GM12878 (cell line): Measurements from ENCODE around the gene COL11A1. TPM values are rescaled to one million over a fixed set of nuclear protein-coding genes. Genes with fewer than 3 reads are reported as not detected.

Experiments used
- ATAC-seq: fragments of 200-7000 bp; cut with Tn5 transposase; 3 replicates; pipeline ENCODE4 v1.9.1; 2020; ENCODE audit warnings: mild to moderate bottlenecking, moderate library complexity
- BruUV-seq: library from RNA; stranded (reverse); fragments of 400-500 nt; replicated peaks from 2 replicates; lab custom pipeline; 2021; lab: Mats Ljungman, UMichigan
- CTCF ChIA-PET: fragments of 300-600 bp; sonication (Branson Sonifier 250); formaldehyde crosslinking; extraction: SDS; loops from one replicate; lab custom pipeline; 2021; ENCODE audit warnings: inconsistent platforms; lab: Yijun Ruan, JAX
- POLR2A ChIA-PET: fragments of 350-600 bp; formaldehyde crosslinking; extraction: SDS; loops from one replicate; lab custom pipeline; 2021; ENCODE audit warnings: inconsistent platforms; lab: Charles Lee
- RAD21 ChIA-PET: fragments of 300-600 bp; sonication (Branson Sonifier 250); formaldehyde crosslinking; loops from one replicate; lab custom pipeline; 2023; ENCODE audit warnings: antibody characterized with exemption; ENCODE audit not compliant: unreplicated experiment; lab: Charles Lee
- SMC1A ChIA-PET: fragments of 300-600 bp; sonication (Branson Sonifier 250); formaldehyde crosslinking; loops from one replicate; lab custom pipeline; 2023; ENCODE audit not compliant: unreplicated experiment, uncharacterized antibody; lab: Charles Lee
- DNase-seq: peaks from one replicate; pipeline ENCODE4 v3.0.0-alpha.2; 2011; ENCODE audit warnings: low read depth, low spot score
- FAIRE-seq: peaks from 3 replicates; lab custom pipeline; 2011; peaks lifted over from hg19 to GRCh38; lab: Jason Lieb, UNC
- H2AFZ ChIP-seq: 2 replicates; pipeline ENCODE4 v1.6.0; 2011; ENCODE audit warnings: low read depth, low read length, control low read depth; ENCODE audit not compliant: control insufficient read depth
- H3K27ac ChIP-seq: 2 replicates; pipeline ENCODE4 v1.5.1; 2011; ENCODE audit warnings: control low read depth; ENCODE audit not compliant: control insufficient read depth, insufficient read depth
- H3K27me3 ChIP-seq, 2 experiments: replicated peaks in 1 of 2; 2 replicates each; pipeline versions ENCODE4 v1.6.0 to v1.6.1; 2011; ENCODE audit warnings: low read length in 1 of 2; ENCODE audit not compliant: control insufficient read depth in 2 of 2, insufficient read depth in 2 of 2
- H3K36me3 ChIP-seq, 2 experiments: 2 replicates each; pipeline ENCODE4 v1.5.1; 2011; ENCODE audit warnings: low read length in 1 of 2; ENCODE audit not compliant: control insufficient read depth in 2 of 2, insufficient read depth in 2 of 2
- H3K4me1 ChIP-seq: 2 replicates; pipeline ENCODE4 v1.6.1; 2011; ENCODE audit warnings: mild to moderate bottlenecking, low read length, moderate library complexity, mixed read lengths; ENCODE audit not compliant: control insufficient read depth, insufficient read depth
- H3K4me2 ChIP-seq: 2 replicates; pipeline ENCODE4 v1.6.0; 2011; ENCODE audit warnings: control low read depth; ENCODE audit not compliant: control insufficient read depth, insufficient read depth
- H3K4me3 ChIP-seq: fragments of 200-600 bp; sonication (generic); 2 replicates; pipeline ENCODE4 v1.5.1; 2016
- H3K79me2 ChIP-seq: 2 replicates; pipeline ENCODE4 v1.6.0; 2011; ENCODE audit warnings: low read length; ENCODE audit not compliant: control insufficient read depth, insufficient read depth
- H3K9ac ChIP-seq: 2 replicates; pipeline ENCODE4 v1.8.0; 2011; ENCODE audit warnings: low read length, control low read depth, mixed read lengths; ENCODE audit not compliant: control insufficient read depth, insufficient read depth
- H3K9me3 ChIP-seq: replicated peaks from 3 replicates; pipeline ENCODE4 v1.5.1; 2011; ENCODE audit warnings: mild to moderate bottlenecking, low read length; ENCODE audit not compliant: control insufficient read depth, insufficient read depth
- H4K20me1 ChIP-seq: 2 replicates; pipeline ENCODE4 v1.6.0; 2011; ENCODE audit not compliant: control insufficient read depth, insufficient read depth
- BACH1 ChIP-seq: fragments of 450-650 bp; IDR thresholded peaks from 2 replicates; pipeline ENCODE4 v1.6.1; 2017; ENCODE audit warnings: mild to moderate bottlenecking, borderline replicate concordance
- CEBPB ChIP-seq, 2 experiments: fragments of 150-350 bp in 1 of 2; IDR thresholded peaks; 2 replicates each; pipeline ENCODE4 v1.6.1; 2012 to 2014; ENCODE audit warnings: low read depth in 2 of 2, low read length in 2 of 2, borderline replicate concordance in 1 of 2, inconsistent platforms in 1 of 2
- GATAD2B ChIP-seq: fragments of 450-650 bp; conservative IDR thresholded peaks from 2 replicates; pipeline ENCODE4 v1.6.1; 2017; ENCODE audit warnings: low read depth, mild to moderate bottlenecking, moderate library complexity
- NFXL1 ChIP-seq: fragments of 450-650 bp; IDR thresholded peaks from 2 replicates; pipeline ENCODE4 v1.6.1; 2017; ENCODE audit warnings: antibody characterized with exemption, mild to moderate bottlenecking, borderline replicate concordance
- POU2F2 ChIP-seq: IDR thresholded peaks from 3 replicates; pipeline ENCODE4 v1.6.1; 2011; ENCODE audit warnings: low read depth, mild to moderate bottlenecking, low read length, borderline replicate concordance
- SMAD5 ChIP-seq: IDR thresholded peaks from 2 replicates; pipeline ENCODE4 v1.6.1; 2016; ENCODE audit warnings: antibody characterized with exemption, low read depth
- SMARCA5 ChIP-seq: fragments of 450-650 bp; IDR thresholded peaks from 2 replicates; pipeline ENCODE4 v1.6.1; 2017; ENCODE audit warnings: mild to moderate bottlenecking
- SP1 ChIP-seq: IDR thresholded peaks from one replicate; pipeline ENCODE4 v1.6.1; 2011; ENCODE audit warnings: low read depth, low read length
- STAT3 ChIP-seq: IDR thresholded peaks from 2 replicates; pipeline ENCODE4 v1.6.1; 2011; ENCODE audit warnings: low read depth, low read length, improper control_type of control experiment
- ZNF24 ChIP-seq: fragments of 450-650 bp; IDR thresholded peaks from 2 replicates; pipeline ENCODE4 v1.6.1; 2017; ENCODE audit warnings: antibody characterized with exemption, mild to moderate bottlenecking
- WGBS: methylation state at CpG from one replicate; pipeline ENCODE4 v1.1.6; 2016; ENCODE audit warnings: low lambda C conversion rate; ENCODE audit not compliant: insufficient replicate concordance, insufficient coverage; ENCODE audit errors: missing lambda C conversion rate; 5-methylcytosine and 5-hydroxymethylcytosine counted together
- in situ Hi-C: fragments of 300-500 bp; cut with MboI; formaldehyde crosslinking; loops from 9 replicates; pipeline ENCODE4 v1.14.3; 2018; ENCODE audit warnings: mixed read lengths
- intact Hi-C: fragments of 100-400 bp; cut with micrococcal nuclease; formaldehyde crosslinking; loops from one replicate; pipeline ENCODE4 v1.14.2; 2022; ENCODE audit not compliant: unreplicated experiment
- polyA plus RNA-seq, 11 experiments: library from polyadenylated mRNA; depleted of rRNA in 4 of 11; unstranded in 6 of 11; stranded (reverse) in 5 of 11; fragments of >200 nt; fragmentation: Nextera tagmentation in 4 of 11; fragmentation: Illumina TruSeq in 1 of 11; extraction: Ambion mirVana in 4 of 11; extraction: Trizol in 1 of 11; gene quantifications; 1 replicate in 1 of 11; 2 replicates in 10 of 11; pipeline versions ENCODE4 v1.2.1 to v1.2.3, GENCODE V29; 2011 to 2016; ENCODE audit warnings: inconsistent platforms in 2 of 11, missing spikeins in 2 of 11, low read depth in 1 of 11
- total RNA-seq, 4 experiments: library from RNA; depleted of rRNA in 3 of 4; stranded (reverse); fragments of >200 nt in 3 of 4; fragmentation: Illumina TruSeq in 1 of 4; extraction: Trizol in 1 of 4; gene quantifications; 2 replicates each; pipeline versions ENCODE4 v1.2.1 to v1.2.3, GENCODE V29; 2013 to 2021
- TF ChIP-seq, protein P1 (sequence below): fragments of 450-650 bp; IDR thresholded peaks from 2 replicates; pipeline ENCODE4 v1.6.1; 2017; ENCODE audit warnings: mild to moderate bottlenecking, moderate library complexity
- TF ChIP-seq, protein P2 (sequence below): IDR thresholded peaks from 2 replicates; pipeline ENCODE4 v1.6.1; 2012; ENCODE audit warnings: low read depth, low read length, improper control_type of control experiment
- TF ChIP-seq, protein P3 (sequence below): fragments of 450-650 bp; IDR thresholded peaks from 2 replicates; pipeline ENCODE4 v1.6.1; 2016; ENCODE audit warnings: mild to moderate bottlenecking

Gene COL11A1
- total and polyA plus RNA-seq, 10 of the 15 experiments (the other 5 are each of a cell fraction or from before 2014, with no cell fraction given) = 0.11 TPM; not detected in 9

DNA sequence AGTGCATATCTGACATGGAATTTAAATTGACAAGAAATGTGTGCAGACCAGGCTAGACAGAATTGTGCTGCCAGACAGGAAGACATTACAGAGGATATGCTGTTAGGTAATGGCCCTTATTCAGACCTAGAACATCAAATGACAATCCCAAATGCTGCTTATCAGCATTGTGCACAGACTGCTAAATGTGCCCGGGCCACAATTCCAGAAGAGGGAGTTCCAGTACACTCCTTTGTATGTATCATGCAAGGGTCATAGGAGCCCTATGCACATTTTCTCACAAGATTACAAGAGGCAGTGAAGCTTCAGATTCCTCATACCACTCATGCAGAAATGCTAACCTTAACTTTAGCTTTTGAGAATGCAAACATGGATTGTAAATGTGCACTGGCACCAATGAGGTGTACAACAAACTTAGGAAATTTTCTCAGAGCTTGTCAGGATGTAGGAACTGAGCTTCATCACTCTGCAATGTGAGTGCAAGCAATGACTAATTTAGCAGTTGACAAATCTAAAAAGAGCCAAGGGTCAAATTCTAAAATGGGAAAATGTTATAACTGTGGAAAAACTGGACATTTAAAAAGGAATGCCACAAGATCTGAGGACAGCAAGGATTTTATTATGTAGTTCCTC, 273.5 kb downstream of the COL11A1 start:
- RAD21 ChIA-PET = no interaction called here
- POLR2A ChIA-PET = no interaction called here
- WGBS = 0% methylated on average over 1 of the region's 1 CpG
- no peak for ATAC-seq
- intact Hi-C loops = no loop called here
- H3K27ac ChIP-seq = no peak overlapping the region
- H3K36me3 ChIP-seq = no peaks in the 10 kb centered on the region
- CTCF ChIA-PET = no interaction called here
- no peak overlapping the region for H3K4me2 ChIP-seq
- no peaks in the 10 kb centered on the region for H3K9me3 ChIP-seq
- TF ChIP-seq STAT3 (no peak), ZNF24 (no peak), SMARCA5 (no peak), GATAD2B (no peak), NFXL1 (no peak), SMAD5 (no peak), POU2F2 (no peak), CEBPB (IDR thresholded peaks at IDR 0.05; ENCODE audit: borderline replicate concordance in 1 of 2, low read depth in 2 of 2, low read length in 2 of 2) (no peak), SP1 (no peak), BACH1 (no peak)
- TF ChIP-seq, protein P1, sequence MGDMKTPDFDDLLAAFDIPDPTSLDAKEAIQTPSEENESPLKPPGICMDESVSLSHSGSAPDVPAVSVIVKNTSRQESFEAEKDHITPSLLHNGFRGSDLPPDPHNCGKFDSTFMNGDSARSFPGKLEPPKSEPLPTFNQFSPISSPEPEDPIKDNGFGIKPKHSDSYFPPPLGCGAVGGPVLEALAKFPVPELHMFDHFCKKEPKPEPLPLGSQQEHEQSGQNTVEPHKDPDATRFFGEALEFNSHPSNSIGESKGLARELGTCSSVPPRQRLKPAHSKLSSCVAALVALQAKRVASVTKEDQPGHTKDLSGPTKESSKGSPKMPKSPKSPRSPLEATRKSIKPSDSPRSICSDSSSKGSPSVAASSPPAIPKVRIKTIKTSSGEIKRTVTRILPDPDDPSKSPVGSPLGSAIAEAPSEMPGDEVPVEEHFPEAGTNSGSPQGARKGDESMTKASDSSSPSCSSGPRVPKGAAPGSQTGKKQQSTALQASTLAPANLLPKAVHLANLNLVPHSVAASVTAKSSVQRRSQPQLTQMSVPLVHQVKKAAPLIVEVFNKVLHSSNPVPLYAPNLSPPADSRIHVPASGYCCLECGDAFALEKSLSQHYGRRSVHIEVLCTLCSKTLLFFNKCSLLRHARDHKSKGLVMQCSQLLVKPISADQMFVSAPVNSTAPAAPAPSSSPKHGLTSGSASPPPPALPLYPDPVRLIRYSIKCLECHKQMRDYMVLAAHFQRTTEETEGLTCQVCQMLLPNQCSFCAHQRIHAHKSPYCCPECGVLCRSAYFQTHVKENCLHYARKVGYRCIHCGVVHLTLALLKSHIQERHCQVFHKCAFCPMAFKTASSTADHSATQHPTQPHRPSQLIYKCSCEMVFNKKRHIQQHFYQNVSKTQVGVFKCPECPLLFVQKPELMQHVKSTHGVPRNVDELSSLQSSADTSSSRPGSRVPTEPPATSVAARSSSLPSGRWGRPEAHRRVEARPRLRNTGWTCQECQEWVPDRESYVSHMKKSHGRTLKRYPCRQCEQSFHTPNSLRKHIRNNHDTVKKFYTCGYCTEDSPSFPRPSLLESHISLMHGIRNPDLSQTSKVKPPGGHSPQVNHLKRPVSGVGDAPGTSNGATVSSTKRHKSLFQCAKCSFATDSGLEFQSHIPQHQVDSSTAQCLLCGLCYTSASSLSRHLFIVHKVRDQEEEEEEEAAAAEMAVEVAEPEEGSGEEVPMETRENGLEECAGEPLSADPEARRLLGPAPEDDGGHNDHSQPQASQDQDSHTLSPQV = no peak
- TF ChIP-seq, protein P2, sequence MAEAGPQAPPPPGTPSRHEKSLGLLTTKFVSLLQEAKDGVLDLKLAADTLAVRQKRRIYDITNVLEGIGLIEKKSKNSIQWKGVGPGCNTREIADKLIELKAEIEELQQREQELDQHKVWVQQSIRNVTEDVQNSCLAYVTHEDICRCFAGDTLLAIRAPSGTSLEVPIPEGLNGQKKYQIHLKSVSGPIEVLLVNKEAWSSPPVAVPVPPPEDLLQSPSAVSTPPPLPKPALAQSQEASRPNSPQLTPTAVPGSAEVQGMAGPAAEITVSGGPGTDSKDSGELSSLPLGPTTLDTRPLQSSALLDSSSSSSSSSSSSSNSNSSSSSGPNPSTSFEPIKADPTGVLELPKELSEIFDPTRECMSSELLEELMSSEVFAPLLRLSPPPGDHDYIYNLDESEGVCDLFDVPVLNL = no peak
- TF ChIP-seq, protein P3, sequence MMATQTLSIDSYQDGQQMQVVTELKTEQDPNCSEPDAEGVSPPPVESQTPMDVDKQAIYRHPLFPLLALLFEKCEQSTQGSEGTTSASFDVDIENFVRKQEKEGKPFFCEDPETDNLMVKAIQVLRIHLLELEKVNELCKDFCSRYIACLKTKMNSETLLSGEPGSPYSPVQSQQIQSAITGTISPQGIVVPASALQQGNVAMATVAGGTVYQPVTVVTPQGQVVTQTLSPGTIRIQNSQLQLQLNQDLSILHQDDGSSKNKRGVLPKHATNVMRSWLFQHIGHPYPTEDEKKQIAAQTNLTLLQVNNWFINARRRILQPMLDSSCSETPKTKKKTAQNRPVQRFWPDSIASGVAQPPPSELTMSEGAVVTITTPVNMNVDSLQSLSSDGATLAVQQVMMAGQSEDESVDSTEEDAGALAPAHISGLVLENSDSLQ = no peak
- no peaks in the 10 kb centered on the region for H4K20me1 ChIP-seq
- no peaks in the 10 kb centered on the region for H3K79me2 ChIP-seq
- H3K9ac ChIP-seq = no peak overlapping the region
- no TSS peak for BruUV-seq
- DNase-seq = no peak
- H3K4me1 ChIP-seq = no peaks in the 10 kb centered on the region
- H2AFZ ChIP-seq = no peak overlapping the region
- H3K27me3 ChIP-seq = no peaks in the 10 kb centered on the region
- in situ Hi-C loops = no loop called here
- no peak overlapping the region for H3K4me3 ChIP-seq
- SMC1A ChIA-PET = no interaction called here
- no peak for FAIRE-seq
